ENCODE results near the gene METTL13.

The METTL13 gene

GRCh38 chr1:171762143-171762563 lies 19.3 kb upstream of the METTL13 start:
- no peak for DNase-seq (ENCODE audit: low spot score)
- TF ChIP-seq, protein P1, sequence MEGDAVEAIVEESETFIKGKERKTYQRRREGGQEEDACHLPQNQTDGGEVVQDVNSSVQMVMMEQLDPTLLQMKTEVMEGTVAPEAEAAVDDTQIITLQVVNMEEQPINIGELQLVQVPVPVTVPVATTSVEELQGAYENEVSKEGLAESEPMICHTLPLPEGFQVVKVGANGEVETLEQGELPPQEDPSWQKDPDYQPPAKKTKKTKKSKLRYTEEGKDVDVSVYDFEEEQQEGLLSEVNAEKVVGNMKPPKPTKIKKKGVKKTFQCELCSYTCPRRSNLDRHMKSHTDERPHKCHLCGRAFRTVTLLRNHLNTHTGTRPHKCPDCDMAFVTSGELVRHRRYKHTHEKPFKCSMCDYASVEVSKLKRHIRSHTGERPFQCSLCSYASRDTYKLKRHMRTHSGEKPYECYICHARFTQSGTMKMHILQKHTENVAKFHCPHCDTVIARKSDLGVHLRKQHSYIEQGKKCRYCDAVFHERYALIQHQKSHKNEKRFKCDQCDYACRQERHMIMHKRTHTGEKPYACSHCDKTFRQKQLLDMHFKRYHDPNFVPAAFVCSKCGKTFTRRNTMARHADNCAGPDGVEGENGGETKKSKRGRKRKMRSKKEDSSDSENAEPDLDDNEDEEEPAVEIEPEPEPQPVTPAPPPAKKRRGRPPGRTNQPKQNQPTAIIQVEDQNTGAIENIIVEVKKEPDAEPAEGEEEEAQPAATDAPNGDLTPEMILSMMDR (IDR thresholded peaks at IDR 0.05; ENCODE audit: extremely low read depth, insufficient read depth, missing control alignments): no peak
- in situ Hi-C loops (cut with MboI; ENCODE audit: low pct_unique_long_range_greater_than_20kb, low sequenced_read_pairs, unreplicated experiment): no loop called here

DNA sequence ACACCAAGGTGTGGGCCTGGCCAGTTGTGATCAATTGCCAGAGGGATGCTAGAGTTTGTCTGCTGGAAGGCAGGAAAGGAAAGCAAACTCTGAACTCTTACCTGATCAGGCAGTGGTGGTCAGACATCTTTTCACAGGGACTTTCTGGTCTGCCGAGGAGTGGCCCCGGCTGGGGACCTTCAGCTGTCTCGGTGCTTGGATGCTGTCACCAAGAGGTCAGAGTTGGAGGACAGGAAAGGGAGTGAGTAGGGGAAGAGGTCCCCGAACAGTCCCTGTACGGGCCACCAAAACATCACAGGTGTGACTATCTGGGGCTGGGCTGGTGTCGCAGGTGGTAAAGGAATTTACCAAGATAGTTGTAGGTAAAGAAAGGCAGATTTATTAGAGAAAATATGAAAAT lies 17.7 kb upstream of the METTL13 start:
- TF ChIP-seq, protein P1 (IDR thresholded peaks at IDR 0.05; ENCODE audit: extremely low read depth, insufficient read depth, missing control alignments): no peak
- in situ Hi-C loops (cut with MboI; ENCODE audit: low pct_unique_long_range_greater_than_20kb, low sequenced_read_pairs, unreplicated experiment): no loop called here
- no peak for DNase-seq (ENCODE audit: low spot score)

DNA sequence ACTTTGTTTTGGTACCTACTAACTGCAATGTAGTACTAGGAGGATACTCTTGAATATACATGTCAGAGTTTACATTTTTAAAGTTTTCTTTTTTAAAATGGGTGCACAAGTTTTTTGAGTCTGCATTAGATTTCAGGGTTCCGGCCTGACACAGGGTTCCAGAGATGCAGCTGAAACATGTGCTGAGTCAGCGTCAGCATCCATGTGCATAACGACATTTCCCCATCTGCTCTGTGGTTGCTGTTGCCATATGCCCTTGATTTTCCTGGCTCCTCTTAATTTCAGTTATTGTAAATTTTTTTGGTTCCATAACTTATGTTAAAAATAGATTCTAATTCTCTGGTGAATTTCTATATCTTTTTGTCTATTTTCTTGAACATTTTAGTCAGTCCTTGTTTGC lies 12.3 kb upstream of the METTL13 start:
- TF ChIP-seq, protein P1 (IDR thresholded peaks at IDR 0.05; ENCODE audit: extremely low read depth, insufficient read depth, missing control alignments): no peak
- DNase-seq (ENCODE audit: low spot score): no peak
- in situ Hi-C loops (cut with MboI; ENCODE audit: low pct_unique_long_range_greater_than_20kb, low sequenced_read_pairs, unreplicated experiment): no loop called here

DNA sequence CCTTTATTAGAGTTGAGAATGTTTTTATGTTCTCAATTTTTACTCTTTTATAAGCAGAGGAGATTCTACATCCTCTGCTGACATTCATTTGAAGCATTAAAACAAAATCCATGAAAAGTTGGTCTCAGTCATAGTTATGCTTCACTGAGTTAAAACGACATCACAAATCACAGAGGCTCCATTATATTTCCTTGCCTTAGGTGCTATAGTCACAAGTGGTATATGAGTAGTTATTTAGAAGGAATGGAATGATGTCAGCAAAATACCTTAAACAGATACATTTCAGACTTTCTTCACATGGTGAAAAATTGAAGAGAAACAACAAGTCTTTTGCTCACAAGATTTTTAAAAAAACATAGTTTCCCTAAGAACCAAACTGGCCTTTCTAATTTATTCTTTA lies 11.7 kb upstream of the METTL13 start:
- in situ Hi-C loops (cut with MboI; ENCODE audit: low pct_unique_long_range_greater_than_20kb, low sequenced_read_pairs, unreplicated experiment): no loop called here
- TF ChIP-seq, protein P1 (IDR thresholded peaks at IDR 0.05; ENCODE audit: extremely low read depth, insufficient read depth, missing control alignments): no peak
- DNase-seq (ENCODE audit: low spot score): no peak

- TF ChIP-seq, protein P1 (IDR thresholded peaks at IDR 0.05; ENCODE audit: extremely low read depth, insufficient read depth, missing control alignments): no peak
- DNase-seq (ENCODE audit: low spot score): no peak
- in situ Hi-C loops (cut with MboI; ENCODE audit: low pct_unique_long_range_greater_than_20kb, low sequenced_read_pairs, unreplicated experiment): no loop called here
Observed at GRCh38 chr1:171772312-171772711, 9.1 kb upstream of the METTL13 start.

DNA sequence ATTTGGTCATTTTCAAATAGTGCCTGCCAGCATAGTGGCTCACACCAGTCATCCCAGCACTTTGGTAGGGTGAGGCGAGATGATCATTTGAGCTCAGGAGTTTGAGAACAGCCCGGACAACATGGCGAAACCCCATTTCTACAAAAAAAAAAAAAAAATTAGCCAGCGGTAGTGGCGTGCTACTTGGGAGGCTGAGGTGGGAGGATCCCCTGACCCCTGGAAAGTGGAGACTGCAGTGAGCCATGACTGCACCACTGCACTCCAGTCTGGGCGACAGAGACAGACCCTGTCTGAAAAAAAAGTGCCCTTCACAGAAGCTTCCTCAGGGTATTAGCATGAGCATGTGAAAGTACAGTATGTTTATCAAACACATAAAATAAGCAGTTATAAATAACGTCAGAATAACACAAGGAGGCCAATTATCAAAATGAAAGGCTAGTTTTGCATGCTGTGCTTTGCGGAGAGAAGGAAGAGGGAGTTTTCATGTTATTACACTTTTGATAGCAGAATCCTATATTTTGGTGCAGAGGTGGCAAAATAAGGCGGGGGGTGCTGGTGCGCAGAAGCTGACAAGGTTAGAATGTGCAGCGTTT lies 781 bp upstream of the METTL13 start:
- TF ChIP-seq, protein P1 (IDR thresholded peaks at IDR 0.05; ENCODE audit: extremely low read depth, insufficient read depth, missing control alignments): no peak
- DNase-seq (ENCODE audit: low spot score): no peak
- in situ Hi-C loops (cut with MboI; ENCODE audit: low pct_unique_long_range_greater_than_20kb, low sequenced_read_pairs, unreplicated experiment): no loop called here
